Measurements from ENCODE around the gene ADRA2A.

ADRA2A gene

GRCh38 chr10:111085690-111086353 lies 9.0 kb downstream of the ADRA2A start:
- Histone ChIP-seq H3K9ac (ENCODE audit: low read length) (no peak overlapping the region), H3K4me3 (ENCODE audit: low read length) (no peak overlapping the region), H3K4me1 (ENCODE audit: control insufficient read depth, insufficient read depth, low read length) (peaks cover 14% of the 10 kb centered on the region), H3K27me3 (ENCODE audit: control insufficient read depth, insufficient read depth, low read length) (no peaks in the 10 kb centered on the region), H3K9me3 (ENCODE audit: control insufficient read depth, low read length) (no peaks in the 10 kb centered on the region), H3K36me3 (ENCODE audit: control insufficient read depth, insufficient read depth, low read length) (no peaks in the 10 kb centered on the region)

GRCh38 chr10:111086574-111086973 lies 9.7 kb downstream of the ADRA2A start:
- Histone ChIP-seq H3K27me3 (ENCODE audit: control insufficient read depth, insufficient read depth, low read length) (no peaks in the 10 kb centered on the region), H3K4me1 (ENCODE audit: control insufficient read depth, insufficient read depth, low read length) (peaks cover 9% of the 10 kb centered on the region), H3K4me3 (ENCODE audit: low read length) (no peak overlapping the region), H3K9ac (ENCODE audit: low read length) (no peak overlapping the region), H3K36me3 (ENCODE audit: control insufficient read depth, insufficient read depth, low read length) (no peaks in the 10 kb centered on the region), H3K9me3 (ENCODE audit: control insufficient read depth, low read length) (no peaks in the 10 kb centered on the region)

DNA sequence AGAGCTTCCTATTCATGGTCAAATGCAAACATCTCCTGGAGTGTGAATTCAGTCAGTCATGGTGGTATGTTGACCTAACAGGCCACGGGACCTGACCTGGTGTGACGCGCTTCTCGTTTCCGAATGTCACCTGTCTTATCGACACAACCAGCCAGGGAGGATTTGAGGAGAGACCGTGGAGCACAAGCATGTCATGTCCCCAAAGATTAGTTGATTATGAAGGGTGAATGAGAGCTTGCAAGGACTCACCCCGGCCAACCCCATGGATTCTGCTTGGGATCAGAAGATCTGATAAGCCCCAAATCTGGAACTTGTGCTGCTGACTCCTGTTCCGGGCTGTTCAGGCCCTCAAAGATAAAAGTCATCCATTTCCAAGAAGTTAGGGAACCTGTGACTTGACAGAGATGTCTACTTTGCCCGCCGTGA lies 10.5 kb downstream of the ADRA2A start:
- H3K9ac ChIP-seq (ENCODE audit: low read length), result no peak overlapping the region
- H3K27me3 ChIP-seq (ENCODE audit: control insufficient read depth, insufficient read depth, low read length), result no peaks in the 10 kb centered on the region
- H3K4me1 ChIP-seq (ENCODE audit: control insufficient read depth, insufficient read depth, low read length), result peaks cover 1% of the 10 kb centered on the region
- H3K4me3 ChIP-seq (ENCODE audit: low read length), result no peak overlapping the region
- no peaks in the 10 kb centered on the region for H3K9me3 ChIP-seq (ENCODE audit: control insufficient read depth, low read length)
- H3K36me3 ChIP-seq (ENCODE audit: control insufficient read depth, insufficient read depth, low read length), result no peaks in the 10 kb centered on the region

GRCh38 chr10:111087968-111088505 lies 11.2 kb downstream of the ADRA2A start:
- no peak overlapping the region for H3K9ac ChIP-seq (ENCODE audit: low read length)
- no peak overlapping the region for H3K4me3 ChIP-seq (ENCODE audit: low read length)
- peaks cover 5% of the 10 kb centered on the region for H3K4me1 ChIP-seq (ENCODE audit: control insufficient read depth, insufficient read depth, low read length)
- H3K27me3 ChIP-seq (ENCODE audit: control insufficient read depth, insufficient read depth, low read length), result no peaks in the 10 kb centered on the region
- no peaks in the 10 kb centered on the region for H3K36me3 ChIP-seq (ENCODE audit: control insufficient read depth, insufficient read depth, low read length)
- H3K9me3 ChIP-seq (ENCODE audit: control insufficient read depth, low read length), result no peaks in the 10 kb centered on the region

GRCh38 chr10:111089293-111089692 lies 12.5 kb downstream of the ADRA2A start:
- no peaks in the 10 kb centered on the region for H3K27me3 ChIP-seq (ENCODE audit: control insufficient read depth, insufficient read depth, low read length)
- no peak overlapping the region for H3K9ac ChIP-seq (ENCODE audit: low read length)
- H3K4me3 ChIP-seq (ENCODE audit: low read length), result no peak overlapping the region
- no peaks in the 10 kb centered on the region for H3K36me3 ChIP-seq (ENCODE audit: control insufficient read depth, insufficient read depth, low read length)
- peaks cover 11% of the 10 kb centered on the region for H3K4me1 ChIP-seq (ENCODE audit: control insufficient read depth, insufficient read depth, low read length)
- H3K9me3 ChIP-seq (ENCODE audit: control insufficient read depth, low read length), result no peaks in the 10 kb centered on the region

- peaks cover 11% of the 10 kb centered on the region for H3K4me1 ChIP-seq (ENCODE audit: control insufficient read depth, insufficient read depth, low read length)
- H3K4me3 ChIP-seq (ENCODE audit: low read length), result no peak overlapping the region
- H3K9ac ChIP-seq (ENCODE audit: low read length), result no peak overlapping the region
- no peaks in the 10 kb centered on the region for H3K36me3 ChIP-seq (ENCODE audit: control insufficient read depth, insufficient read depth, low read length)
- H3K9me3 ChIP-seq (ENCODE audit: control insufficient read depth, low read length), result no peaks in the 10 kb centered on the region
- no peaks in the 10 kb centered on the region for H3K27me3 ChIP-seq (ENCODE audit: control insufficient read depth, insufficient read depth, low read length)
Measured at GRCh38 chr10:111091833-111092232, 15.0 kb downstream of the ADRA2A start.

DNA sequence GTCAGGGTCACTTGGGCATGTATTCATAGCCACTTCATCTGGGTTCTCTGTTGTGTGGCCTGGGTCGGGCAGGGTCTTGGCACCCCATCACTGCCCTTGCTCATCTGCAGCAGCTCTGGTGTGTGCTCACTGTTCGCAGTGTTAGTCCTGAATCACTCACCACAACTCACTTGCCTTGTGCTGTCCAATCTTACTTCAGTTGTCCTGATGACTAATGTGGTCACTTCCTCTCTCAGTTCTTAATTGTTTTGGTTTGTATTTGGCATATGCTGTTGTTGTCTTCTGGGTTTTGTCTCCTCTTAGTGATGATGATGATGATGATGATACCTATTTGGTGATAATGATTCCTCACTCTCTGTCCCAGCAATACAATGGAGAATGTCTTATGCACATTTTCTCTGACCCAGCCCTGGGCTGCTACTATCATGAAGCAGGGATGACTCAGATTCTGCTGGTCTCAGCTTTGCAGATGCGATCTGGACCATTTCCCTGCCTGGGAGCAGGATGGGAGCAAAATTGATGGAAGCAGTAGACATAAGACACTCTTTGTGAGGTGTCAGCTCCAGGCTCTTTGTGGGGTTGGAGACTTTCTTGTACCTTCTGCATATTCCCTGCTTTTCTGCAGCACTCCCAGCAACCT lies 17.0 kb downstream of the ADRA2A start:
- Histone ChIP-seq H3K27me3 (ENCODE audit: control insufficient read depth, insufficient read depth, low read length) (no peaks in the 10 kb centered on the region), H3K9ac (ENCODE audit: low read length) (no peak overlapping the region), H3K4me1 (ENCODE audit: control insufficient read depth, insufficient read depth, low read length) (peaks cover 19% of the 10 kb centered on the region), H3K9me3 (ENCODE audit: control insufficient read depth, low read length) (no peaks in the 10 kb centered on the region), H3K4me3 (ENCODE audit: low read length) (no peak overlapping the region), H3K36me3 (ENCODE audit: control insufficient read depth, insufficient read depth, low read length) (no peaks in the 10 kb centered on the region)

DNA sequence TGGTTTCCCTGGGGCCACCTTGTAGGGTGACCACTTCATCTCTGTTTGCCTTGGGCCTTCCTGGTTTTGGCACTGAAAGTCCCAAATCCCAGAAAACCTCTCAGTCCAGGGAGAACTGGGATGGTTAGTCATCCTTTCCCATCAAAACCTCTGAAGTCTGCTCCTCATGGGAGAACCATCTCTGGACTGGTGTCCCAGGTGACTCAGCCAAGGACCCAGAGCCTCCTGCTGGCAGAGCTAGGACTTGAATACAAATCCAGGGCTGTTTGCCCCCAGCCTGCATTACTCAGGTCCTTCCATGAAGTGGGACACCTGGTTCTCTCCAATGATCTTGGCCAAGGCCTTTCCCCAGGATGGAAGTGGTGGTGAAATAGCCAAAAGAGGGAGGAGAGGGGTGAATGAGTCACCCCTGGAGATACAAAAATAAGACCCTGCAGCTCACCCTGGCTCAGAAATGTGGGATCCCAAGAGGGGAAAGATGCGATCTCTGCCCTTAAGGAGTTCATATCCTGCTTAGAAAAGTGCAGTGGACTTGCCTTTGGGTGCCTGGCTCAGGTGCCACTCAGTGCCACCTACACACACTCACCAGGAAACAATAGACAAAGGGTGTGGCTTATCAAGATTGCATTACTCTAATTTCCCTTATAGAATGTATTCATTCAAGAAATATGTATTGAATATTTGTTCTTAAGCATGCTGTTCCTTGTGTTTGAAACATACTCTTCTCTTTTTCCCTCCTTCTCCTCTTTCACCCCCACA lies 22.0 kb downstream of the ADRA2A start:
- Histone ChIP-seq H3K27me3 (ENCODE audit: control insufficient read depth, insufficient read depth, low read length) (no peaks in the 10 kb centered on the region), H3K9me3 (ENCODE audit: control insufficient read depth, low read length) (no peaks in the 10 kb centered on the region), H3K4me1 (ENCODE audit: control insufficient read depth, insufficient read depth, low read length) (peaks cover 55% of the 10 kb centered on the region), H3K4me3 (ENCODE audit: low read length) (no peak overlapping the region), H3K9ac (ENCODE audit: low read length) (no peak overlapping the region), H3K36me3 (ENCODE audit: control insufficient read depth, insufficient read depth, low read length) (no peaks in the 10 kb centered on the region)

DNA sequence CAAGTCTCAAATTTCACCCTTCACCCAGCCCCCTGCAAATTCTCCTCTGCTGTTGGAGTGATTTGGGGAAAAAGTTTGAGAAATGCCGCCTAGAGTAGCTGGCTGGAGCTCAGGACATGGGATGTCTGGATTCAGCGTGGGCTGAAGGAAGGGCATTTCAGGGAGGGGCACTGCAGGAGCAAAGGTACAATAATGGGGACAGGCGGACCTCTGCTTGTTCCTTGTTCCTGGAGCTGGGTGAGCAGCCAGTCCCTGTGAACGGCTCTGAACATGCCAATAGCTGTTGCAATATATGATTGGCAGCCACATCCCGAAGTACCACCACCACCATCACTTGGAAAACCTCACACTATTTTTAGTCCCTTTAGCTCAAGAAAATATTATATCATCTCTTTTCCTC lies 23.4 kb downstream of the ADRA2A start:
- Histone ChIP-seq H3K27me3 (ENCODE audit: control insufficient read depth, insufficient read depth, low read length) (no peaks in the 10 kb centered on the region), H3K9ac (ENCODE audit: low read length) (no peak overlapping the region), H3K9me3 (ENCODE audit: control insufficient read depth, low read length) (no peaks in the 10 kb centered on the region), H3K36me3 (ENCODE audit: control insufficient read depth, insufficient read depth, low read length) (no peaks in the 10 kb centered on the region), H3K4me1 (ENCODE audit: control insufficient read depth, insufficient read depth, low read length) (peaks cover 63% of the 10 kb centered on the region), H3K4me3 (ENCODE audit: low read length) (no peak overlapping the region)

- H3K9ac ChIP-seq (ENCODE audit: low read length), result no peak overlapping the region
- H3K36me3 ChIP-seq (ENCODE audit: control insufficient read depth, insufficient read depth, low read length), result no peaks in the 10 kb centered on the region
- peaks cover 64% of the 10 kb centered on the region for H3K4me1 ChIP-seq (ENCODE audit: control insufficient read depth, insufficient read depth, low read length)
- no peaks in the 10 kb centered on the region for H3K9me3 ChIP-seq (ENCODE audit: control insufficient read depth, low read length)
- H3K27me3 ChIP-seq (ENCODE audit: control insufficient read depth, insufficient read depth, low read length), result no peaks in the 10 kb centered on the region
- no peak overlapping the region for H3K4me3 ChIP-seq (ENCODE audit: low read length)
Measured at GRCh38 chr10:111101796-111102195, 25.0 kb downstream of the ADRA2A start.

DNA sequence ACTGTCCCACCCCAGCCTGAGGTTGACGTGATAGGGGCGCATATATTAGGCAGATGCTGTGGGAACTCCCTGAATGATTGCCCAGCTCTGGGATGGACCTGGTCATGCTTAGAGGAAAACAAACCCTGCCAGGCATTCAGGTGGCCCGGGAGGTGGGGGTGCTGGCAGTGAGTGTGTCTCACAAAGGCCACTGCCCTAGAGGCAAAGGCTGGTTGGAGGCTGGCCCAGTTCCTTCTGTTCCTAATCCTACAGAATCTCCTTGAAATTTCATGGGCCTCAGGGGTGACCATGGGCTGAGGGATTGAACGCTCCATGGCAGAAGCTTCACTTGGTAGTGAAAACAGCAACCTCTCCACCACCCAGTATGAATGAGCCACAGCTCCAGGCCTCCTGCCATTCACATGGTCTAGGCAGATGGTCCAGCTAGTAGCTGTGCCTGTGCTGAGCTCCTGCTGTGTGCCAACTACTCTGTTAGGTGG lies 25.6 kb downstream of the ADRA2A start:
- Histone ChIP-seq H3K4me3 (ENCODE audit: low read length) (no peak overlapping the region), H3K36me3 (ENCODE audit: control insufficient read depth, insufficient read depth, low read length) (no peaks in the 10 kb centered on the region), H3K9me3 (ENCODE audit: control insufficient read depth, low read length) (no peaks in the 10 kb centered on the region), H3K27me3 (ENCODE audit: control insufficient read depth, insufficient read depth, low read length) (no peaks in the 10 kb centered on the region), H3K4me1 (ENCODE audit: control insufficient read depth, insufficient read depth, low read length) (peaks cover 70% of the 10 kb centered on the region), H3K9ac (ENCODE audit: low read length) (peak overlapping the region; percentile 23)

All from mucosa of stomach (tissue), 1 donor.